ENCODE data around the gene ZNF296. TPM values are rescaled to one million over a fixed set of nuclear protein-coding genes. Genes with fewer than 3 reads are reported as not detected.

The ZNF296 gene
- total and polyA plus RNA-seq, 2 of the 13 experiments (the other 11 are each of a cell fraction or from before 2014, with no cell fraction given): 0.26 to 0.62 TPM

- TF ChIP-seq ZNF770 (CRISPR knock-in tag; IDR thresholded peaks at IDR 0.05): peak; percentile 48; the same call in 1 of the 2 replicates
- no peak for TF ChIP-seq ZBTB46 (CRISPR knock-in tag; IDR thresholded peaks at IDR 0.05; ENCODE audit: borderline replicate concordance)
- TF ChIP-seq ELF4 (CRISPR knock-in tag; IDR thresholded peaks at IDR 0.05; ENCODE audit: borderline replicate concordance): no peak
- TF ChIP-seq HOXA5 (CRISPR knock-in tag; IDR thresholded peaks at IDR 0.05): peak; percentile 83; the same call in 1 of the 2 replicates
- no peak for TF ChIP-seq ZSCAN22 (CRISPR knock-in tag; IDR thresholded peaks at IDR 0.05)
- peak; percentile 50; the same call in 1 of the 2 replicates for TF ChIP-seq RFXAP (CRISPR knock-in tag; IDR thresholded peaks at IDR 0.05; ENCODE audit: borderline replicate concordance)
- peak; percentile 77; the same call in 1 of the 2 replicates for TF ChIP-seq MYPOP (CRISPR knock-in tag; IDR thresholded peaks at IDR 0.05)
- no peak for TF ChIP-seq ZNF672 (CRISPR knock-in tag; IDR thresholded peaks at IDR 0.05)
- TF ChIP-seq HMG20B (CRISPR knock-in tag; conservative IDR thresholded peaks at IDR 0.05): no peak
- TF ChIP-seq ZNF124 (CRISPR knock-in tag; IDR thresholded peaks at IDR 0.05): peak; percentile 73; the same call in 1 of the 2 replicates
- TF ChIP-seq ZNF556 (CRISPR knock-in tag; IDR thresholded peaks at IDR 0.05; ENCODE audit: borderline replicate concordance): no peak; the same call in 1 of the 2 replicates
- TF ChIP-seq TSC22D2 (CRISPR knock-in tag; IDR thresholded peaks at IDR 0.05; ENCODE audit: borderline replicate concordance): 0 out of 2 replicates have a peak, but pooled peaks have one; percentile 60
- no peak for TF ChIP-seq HNRNPL (IDR thresholded peaks at IDR 0.05; ENCODE audit: low read depth, low read length)
- TF ChIP-seq ZSCAN30 (CRISPR knock-in tag; IDR thresholded peaks at IDR 0.05): 0 out of 2 replicates have a peak, but pooled peaks have one; percentile 67
- TF ChIP-seq MIER2 (CRISPR knock-in tag; IDR thresholded peaks at IDR 0.05): 0 out of 2 replicates have a peak, but pooled peaks have one; percentile 32
- peak; percentile 91 for TF ChIP-seq HDAC1 (CRISPR knock-in tag; IDR thresholded peaks at IDR 0.05)
- TF ChIP-seq SKIL (CRISPR knock-in tag; IDR thresholded peaks at IDR 0.05; ENCODE audit: borderline replicate concordance): peak; percentile 54; the same call in 1 of the 2 replicates
- TF ChIP-seq ZNF616 (CRISPR knock-in tag; IDR thresholded peaks at IDR 0.05; ENCODE audit: low read depth): no peak
- no peak for TF ChIP-seq ZNF569 (CRISPR knock-in tag; IDR thresholded peaks at IDR 0.05; ENCODE audit: borderline replicate concordance)
- no peak for TF ChIP-seq MTA1 (CRISPR knock-in tag; IDR thresholded peaks at IDR 0.05; ENCODE audit: borderline replicate concordance)
- TF ChIP-seq ATRX (CRISPR knock-in tag; IDR thresholded peaks at IDR 0.05; ENCODE audit: borderline replicate concordance): no peak
- no peak for TF ChIP-seq HDAC6 (IDR thresholded peaks at IDR 0.05; ENCODE audit: low read depth, low read length)
Measured at GRCh38 chr19:45092747-45093678, 16.7 kb upstream of the ZNF296 start, which contains the start of gene PPP1R37 (continued).
